Measurements from ENCODE around the gene LEKR1.

DNA sequence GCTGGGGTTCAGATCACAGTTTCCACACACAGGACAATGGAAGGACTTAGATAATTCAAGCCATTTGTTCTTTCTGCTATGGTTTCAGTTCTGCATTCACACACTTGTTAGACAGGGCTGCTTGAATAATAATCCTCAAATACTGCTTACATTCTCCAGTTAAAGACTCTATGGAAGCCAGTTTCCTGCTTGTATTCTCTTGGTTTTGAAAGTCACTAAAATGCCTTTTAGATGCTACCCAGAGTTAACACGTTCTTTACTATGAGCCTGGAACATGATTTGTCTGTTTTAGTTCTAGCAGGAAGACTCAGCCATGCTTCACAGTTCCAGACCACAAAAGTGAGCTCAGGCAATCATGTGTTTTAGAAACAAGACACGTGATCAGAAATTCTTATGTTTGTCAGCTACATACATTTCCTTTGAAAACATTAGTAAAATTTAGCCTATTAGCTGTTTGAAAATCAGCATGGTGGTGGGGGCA is 152.4 kb downstream of the LEKR1 start:
- no peak for TF ChIP-seq POLR2A (IDR thresholded peaks at IDR 0.05)
- TF ChIP-seq, protein P1, sequence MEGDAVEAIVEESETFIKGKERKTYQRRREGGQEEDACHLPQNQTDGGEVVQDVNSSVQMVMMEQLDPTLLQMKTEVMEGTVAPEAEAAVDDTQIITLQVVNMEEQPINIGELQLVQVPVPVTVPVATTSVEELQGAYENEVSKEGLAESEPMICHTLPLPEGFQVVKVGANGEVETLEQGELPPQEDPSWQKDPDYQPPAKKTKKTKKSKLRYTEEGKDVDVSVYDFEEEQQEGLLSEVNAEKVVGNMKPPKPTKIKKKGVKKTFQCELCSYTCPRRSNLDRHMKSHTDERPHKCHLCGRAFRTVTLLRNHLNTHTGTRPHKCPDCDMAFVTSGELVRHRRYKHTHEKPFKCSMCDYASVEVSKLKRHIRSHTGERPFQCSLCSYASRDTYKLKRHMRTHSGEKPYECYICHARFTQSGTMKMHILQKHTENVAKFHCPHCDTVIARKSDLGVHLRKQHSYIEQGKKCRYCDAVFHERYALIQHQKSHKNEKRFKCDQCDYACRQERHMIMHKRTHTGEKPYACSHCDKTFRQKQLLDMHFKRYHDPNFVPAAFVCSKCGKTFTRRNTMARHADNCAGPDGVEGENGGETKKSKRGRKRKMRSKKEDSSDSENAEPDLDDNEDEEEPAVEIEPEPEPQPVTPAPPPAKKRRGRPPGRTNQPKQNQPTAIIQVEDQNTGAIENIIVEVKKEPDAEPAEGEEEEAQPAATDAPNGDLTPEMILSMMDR (IDR thresholded peaks at IDR 0.05) = no peak
